ENCODE results near the gene TNNC2. TPM values are rescaled to one million over a fixed set of nuclear protein-coding genes. Genes with fewer than 3 reads are reported as not detected.

The TNNC2 gene
- total and polyA plus RNA-seq, 2 of the 13 experiments (the other 11 are each of a cell fraction or from before 2014, with no cell fraction given): 1.8 to 4.7 TPM

DNA sequence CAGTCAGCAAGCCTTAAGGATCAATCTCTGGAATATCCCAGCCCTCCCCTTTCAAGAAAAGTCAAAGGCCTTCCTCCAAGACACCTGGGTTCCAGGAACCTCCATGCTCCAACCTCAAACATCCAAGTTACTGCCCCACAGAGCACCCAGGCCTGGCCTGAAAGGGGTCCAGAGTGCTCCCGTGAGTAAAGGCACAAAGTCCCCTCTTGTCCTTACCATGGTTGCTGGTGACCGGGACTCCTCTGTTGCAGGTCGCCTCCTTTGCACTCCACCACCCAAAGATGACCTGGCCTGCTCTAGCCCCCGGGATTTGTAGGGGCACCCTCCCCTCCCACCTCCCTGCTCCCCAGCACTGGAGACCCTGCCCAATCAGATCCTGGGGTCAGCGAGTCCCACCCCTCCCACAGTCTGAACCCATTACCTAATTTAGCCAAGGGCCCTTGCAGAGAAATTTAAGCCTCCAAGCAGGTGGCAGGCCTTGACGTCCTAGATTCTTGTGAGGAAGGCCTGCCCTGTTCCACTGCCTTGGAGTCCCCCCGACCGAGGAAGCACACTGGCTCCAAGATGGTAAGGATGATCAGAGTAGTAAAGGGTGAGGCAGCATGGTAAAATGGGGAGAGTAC, at the start of gene TNNC2 (continued):
- no peak for TF ChIP-seq NCOA1 (CRISPR knock-in tag; IDR thresholded peaks at IDR 0.05)
- TF ChIP-seq, protein P1, sequence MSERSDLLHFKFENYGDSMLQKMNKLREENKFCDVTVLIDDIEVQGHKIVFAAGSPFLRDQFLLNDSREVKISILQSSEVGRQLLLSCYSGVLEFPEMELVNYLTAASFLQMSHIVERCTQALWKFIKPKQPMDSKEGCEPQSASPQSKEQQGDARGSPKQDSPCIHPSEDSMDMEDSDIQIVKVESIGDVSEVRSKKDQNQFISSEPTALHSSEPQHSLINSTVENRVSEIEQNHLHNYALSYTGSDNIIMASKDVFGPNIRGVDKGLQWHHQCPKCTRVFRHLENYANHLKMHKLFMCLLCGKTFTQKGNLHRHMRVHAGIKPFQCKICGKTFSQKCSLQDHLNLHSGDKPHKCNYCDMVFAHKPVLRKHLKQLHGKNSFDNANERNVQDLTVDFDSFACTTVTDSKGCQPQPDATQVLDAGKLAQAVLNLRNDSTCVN (CRISPR knock-in tag; IDR thresholded peaks at IDR 0.05; ENCODE audit: borderline replicate concordance): 0 out of 2 replicates have a peak, but pooled peaks have one; percentile 13
- TF ChIP-seq RXRB (CRISPR knock-in tag; IDR thresholded peaks at IDR 0.05; ENCODE audit: borderline replicate concordance): no peak
- TF ChIP-seq NFYB (CRISPR knock-in tag; IDR thresholded peaks at IDR 0.05): peak; percentile 12; the same call in 1 of the 2 replicates
- TF ChIP-seq, protein P2, sequence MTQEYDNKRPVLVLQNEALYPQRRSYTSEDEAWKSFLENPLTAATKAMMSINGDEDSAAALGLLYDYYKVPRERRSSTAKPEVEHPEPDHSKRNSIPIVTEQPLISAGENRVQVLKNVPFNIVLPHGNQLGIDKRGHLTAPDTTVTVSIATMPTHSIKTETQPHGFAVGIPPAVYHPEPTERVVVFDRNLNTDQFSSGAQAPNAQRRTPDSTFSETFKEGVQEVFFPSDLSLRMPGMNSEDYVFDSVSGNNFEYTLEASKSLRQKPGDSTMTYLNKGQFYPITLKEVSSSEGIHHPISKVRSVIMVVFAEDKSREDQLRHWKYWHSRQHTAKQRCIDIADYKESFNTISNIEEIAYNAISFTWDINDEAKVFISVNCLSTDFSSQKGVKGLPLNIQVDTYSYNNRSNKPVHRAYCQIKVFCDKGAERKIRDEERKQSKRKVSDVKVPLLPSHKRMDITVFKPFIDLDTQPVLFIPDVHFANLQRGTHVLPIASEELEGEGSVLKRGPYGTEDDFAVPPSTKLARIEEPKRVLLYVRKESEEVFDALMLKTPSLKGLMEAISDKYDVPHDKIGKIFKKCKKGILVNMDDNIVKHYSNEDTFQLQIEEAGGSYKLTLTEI (CRISPR knock-in tag; conservative IDR thresholded peaks at IDR 0.05): no peak
- peak; percentile 97 for TF ChIP-seq ZNF263 (CRISPR knock-in tag; IDR thresholded peaks at IDR 0.05)
- TF ChIP-seq ZBTB7A (CRISPR knock-in tag; IDR thresholded peaks at IDR 0.05): peak; percentile 60; the same call in 1 of the 2 replicates
- peak; percentile 7; the same call in 1 of the 2 replicates for TF ChIP-seq ZNF766 (CRISPR knock-in tag; IDR thresholded peaks at IDR 0.05; ENCODE audit: borderline replicate concordance)
- 0 out of 2 replicates have a peak, but pooled peaks have one; percentile 34 for TF ChIP-seq ZNF333 (CRISPR knock-in tag; IDR thresholded peaks at IDR 0.05; ENCODE audit: borderline replicate concordance)
- no peak for TF ChIP-seq REL (CRISPR knock-in tag; conservative IDR thresholded peaks at IDR 0.05)
- TF ChIP-seq GTF3A (CRISPR knock-in tag; conservative IDR thresholded peaks at IDR 0.05): no peak
- TF ChIP-seq, protein P3, sequence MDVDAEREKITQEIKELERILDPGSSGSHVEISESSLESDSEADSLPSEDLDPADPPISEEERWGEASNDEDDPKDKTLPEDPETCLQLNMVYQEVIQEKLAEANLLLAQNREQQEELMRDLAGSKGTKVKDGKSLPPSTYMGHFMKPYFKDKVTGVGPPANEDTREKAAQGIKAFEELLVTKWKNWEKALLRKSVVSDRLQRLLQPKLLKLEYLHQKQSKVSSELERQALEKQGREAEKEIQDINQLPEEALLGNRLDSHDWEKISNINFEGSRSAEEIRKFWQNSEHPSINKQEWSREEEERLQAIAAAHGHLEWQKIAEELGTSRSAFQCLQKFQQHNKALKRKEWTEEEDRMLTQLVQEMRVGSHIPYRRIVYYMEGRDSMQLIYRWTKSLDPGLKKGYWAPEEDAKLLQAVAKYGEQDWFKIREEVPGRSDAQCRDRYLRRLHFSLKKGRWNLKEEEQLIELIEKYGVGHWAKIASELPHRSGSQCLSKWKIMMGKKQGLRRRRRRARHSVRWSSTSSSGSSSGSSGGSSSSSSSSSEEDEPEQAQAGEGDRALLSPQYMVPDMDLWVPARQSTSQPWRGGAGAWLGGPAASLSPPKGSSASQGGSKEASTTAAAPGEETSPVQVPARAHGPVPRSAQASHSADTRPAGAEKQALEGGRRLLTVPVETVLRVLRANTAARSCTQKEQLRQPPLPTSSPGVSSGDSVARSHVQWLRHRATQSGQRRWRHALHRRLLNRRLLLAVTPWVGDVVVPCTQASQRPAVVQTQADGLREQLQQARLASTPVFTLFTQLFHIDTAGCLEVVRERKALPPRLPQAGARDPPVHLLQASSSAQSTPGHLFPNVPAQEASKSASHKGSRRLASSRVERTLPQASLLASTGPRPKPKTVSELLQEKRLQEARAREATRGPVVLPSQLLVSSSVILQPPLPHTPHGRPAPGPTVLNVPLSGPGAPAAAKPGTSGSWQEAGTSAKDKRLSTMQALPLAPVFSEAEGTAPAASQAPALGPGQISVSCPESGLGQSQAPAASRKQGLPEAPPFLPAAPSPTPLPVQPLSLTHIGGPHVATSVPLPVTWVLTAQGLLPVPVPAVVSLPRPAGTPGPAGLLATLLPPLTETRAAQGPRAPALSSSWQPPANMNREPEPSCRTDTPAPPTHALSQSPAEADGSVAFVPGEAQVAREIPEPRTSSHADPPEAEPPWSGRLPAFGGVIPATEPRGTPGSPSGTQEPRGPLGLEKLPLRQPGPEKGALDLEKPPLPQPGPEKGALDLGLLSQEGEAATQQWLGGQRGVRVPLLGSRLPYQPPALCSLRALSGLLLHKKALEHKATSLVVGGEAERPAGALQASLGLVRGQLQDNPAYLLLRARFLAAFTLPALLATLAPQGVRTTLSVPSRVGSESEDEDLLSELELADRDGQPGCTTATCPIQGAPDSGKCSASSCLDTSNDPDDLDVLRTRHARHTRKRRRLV (CRISPR knock-in tag; IDR thresholded peaks at IDR 0.05): no peak
- no peak for TF ChIP-seq SAFB2 (CRISPR knock-in tag; IDR thresholded peaks at IDR 0.05; ENCODE audit: borderline replicate concordance, low read depth)
- TF ChIP-seq STAT5B (CRISPR knock-in tag; IDR thresholded peaks at IDR 0.05): no peak
- TF ChIP-seq CAMTA2 (CRISPR knock-in tag; IDR thresholded peaks at IDR 0.05; ENCODE audit: borderline replicate concordance): peak; percentile 75; the same call in 1 of the 2 replicates
- TF ChIP-seq HNF4A (CRISPR knock-in tag; IDR thresholded peaks at IDR 0.05): peak; percentile 84
- TF ChIP-seq ZNF615 (CRISPR knock-in tag; IDR thresholded peaks at IDR 0.05; ENCODE audit: borderline replicate concordance): no peak
- TF ChIP-seq HNRNPL (IDR thresholded peaks at IDR 0.05; ENCODE audit: low read depth, low read length): no peak
- TF ChIP-seq, protein P4, sequence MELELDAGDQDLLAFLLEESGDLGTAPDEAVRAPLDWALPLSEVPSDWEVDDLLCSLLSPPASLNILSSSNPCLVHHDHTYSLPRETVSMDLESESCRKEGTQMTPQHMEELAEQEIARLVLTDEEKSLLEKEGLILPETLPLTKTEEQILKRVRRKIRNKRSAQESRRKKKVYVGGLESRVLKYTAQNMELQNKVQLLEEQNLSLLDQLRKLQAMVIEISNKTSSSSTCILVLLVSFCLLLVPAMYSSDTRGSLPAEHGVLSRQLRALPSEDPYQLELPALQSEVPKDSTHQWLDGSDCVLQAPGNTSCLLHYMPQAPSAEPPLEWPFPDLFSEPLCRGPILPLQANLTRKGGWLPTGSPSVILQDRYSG (CRISPR knock-in tag; IDR thresholded peaks at IDR 0.05): no peak
